Activated T-helper 1 cell treated with anti-CD3 and anti-CD28 coated beads, Interleukin-2, amount 50 U/mL, for 16 hours (primary cell): Measurements from ENCODE around the gene NEB.
"Not testable (repeated sequence)": the region's sequence is repeated elsewhere in the genome, so short reads cannot be mapped to it uniquely, and the experiment has no call there.

Source experiments
- DNase-seq, 2 donors: peaks; one replicate each; pipeline ENCODE4 v3.0.0-alpha.2; 2020; ENCODE audit warnings: low read depth in 1 of 2, low spot score in 1 of 2

The NEB gene

DNA sequence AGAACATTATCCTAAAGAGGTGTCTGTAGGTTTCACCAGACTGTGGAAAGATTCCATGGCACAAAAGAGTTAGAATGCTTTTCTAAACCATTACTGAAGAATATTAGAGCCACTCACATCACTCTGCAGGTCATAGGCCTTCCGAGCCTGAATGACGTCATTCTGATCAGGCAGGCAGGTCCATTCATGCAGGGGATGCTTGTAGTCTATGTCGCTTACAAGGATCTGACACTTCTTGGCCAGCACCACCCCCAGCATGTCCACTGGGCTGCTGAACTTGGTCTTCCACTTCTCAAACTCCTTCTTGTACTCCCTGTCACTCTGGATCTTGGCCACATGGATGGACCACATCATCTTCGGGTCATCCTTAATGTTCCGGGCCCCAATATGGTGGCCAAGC is 120.1 kb downstream of the NEB start:
- no peak for DNase-seq

DNA sequence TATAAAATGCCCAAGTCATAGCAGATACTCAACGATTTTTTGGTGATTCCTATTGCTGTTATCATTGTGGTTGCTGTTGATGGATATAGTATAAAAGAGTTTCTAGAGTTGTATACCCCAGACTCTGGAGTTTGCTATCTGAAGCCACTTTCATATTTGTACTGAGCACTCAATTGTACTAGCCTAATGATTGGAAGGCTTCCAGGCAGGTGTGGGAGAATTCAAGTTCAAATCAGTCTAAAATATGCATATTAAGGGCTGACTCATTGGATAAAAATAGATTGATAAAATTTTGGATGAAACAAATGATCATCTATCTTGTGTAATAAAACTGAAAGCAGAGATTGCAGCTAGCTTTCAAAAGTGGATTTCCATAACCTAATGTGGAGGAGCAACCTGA is 122.9 kb downstream of the NEB start:
- no peak for DNase-seq

DNA sequence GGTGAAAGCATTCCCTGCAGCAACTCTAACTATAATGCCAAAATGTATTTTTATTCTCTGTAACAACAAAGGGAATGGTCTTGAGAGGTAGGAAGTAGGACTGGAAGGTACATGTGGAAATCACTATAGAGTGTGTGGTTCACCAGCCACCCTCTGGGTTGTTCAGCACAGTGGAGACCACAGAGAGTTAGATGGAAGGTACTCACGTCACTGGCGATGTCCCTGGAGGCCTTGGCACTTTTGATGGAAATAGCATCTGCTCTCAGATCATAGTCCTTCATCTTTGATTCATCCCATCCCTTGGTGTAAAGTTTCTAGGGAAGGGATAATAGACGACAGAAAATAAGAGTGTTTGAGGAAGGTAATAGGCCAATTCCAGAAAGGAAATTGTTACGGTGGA is 124.0 kb downstream of the NEB start:
- DNase-seq = no peak

DNA sequence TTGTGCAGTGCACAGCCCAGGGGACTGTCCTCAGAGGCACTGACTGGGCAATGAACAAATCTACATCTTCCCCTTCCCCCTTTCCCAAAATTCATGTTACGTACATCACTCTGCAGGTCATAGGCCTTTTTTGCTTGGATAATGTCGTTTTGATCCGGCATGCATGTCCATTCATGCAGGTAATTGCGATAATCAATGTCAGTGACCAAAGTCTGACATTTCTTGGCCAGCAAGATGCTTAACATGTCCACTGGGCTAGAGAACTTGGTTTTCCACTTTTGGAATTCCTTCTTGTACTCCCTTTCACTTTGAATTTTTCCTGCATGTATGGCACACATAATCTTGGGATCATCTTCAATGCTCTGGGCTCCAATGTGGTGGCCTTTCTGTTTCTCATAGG is 124.6 kb downstream of the NEB start:
- DNase-seq = no peak

DNA sequence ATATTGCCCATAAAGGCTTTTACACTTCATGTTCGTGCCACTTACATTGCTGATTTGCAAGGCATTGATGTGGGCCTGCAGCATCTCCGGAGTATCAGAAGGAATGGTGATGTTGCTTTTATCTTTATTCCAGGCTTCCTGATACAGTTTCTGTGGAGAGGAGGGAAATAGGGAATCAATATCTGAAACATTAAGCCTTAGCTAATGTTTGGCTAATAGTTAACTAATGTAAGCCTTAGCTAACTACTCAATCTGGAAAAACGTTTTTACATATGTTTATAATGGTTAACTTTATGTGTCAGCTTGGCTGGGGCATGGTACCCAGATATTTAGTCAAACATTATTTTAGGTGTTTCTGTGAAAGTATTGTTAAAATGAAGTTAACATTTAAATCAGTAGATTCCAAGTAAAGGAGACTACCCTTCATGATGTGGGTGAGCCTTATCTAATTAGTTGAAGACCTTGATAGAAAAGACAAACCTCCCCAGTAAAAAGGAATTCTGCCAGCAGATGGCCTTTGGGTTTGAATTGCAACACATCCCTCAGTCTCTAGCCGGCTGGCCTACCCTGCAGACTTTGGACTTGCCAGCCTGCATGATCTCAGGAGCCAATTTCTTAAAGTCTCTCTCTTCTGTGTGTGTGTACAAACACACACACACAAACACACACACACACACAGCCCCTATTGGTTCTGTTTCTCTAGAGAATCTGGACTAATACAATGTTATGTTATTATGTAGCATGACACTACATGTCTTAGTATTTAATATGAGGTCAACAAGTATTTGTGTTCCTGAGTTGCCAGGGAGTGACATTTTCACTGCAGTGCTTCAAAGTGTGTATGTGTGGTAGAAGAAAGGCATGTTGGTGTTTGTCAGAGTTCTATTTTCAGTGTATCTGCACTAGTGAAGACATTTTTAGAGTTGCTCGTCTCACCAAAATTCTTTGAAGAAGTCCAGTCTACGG is 126.5 kb downstream of the NEB start:
- DNase-seq = not testable (repeated sequence)

DNA sequence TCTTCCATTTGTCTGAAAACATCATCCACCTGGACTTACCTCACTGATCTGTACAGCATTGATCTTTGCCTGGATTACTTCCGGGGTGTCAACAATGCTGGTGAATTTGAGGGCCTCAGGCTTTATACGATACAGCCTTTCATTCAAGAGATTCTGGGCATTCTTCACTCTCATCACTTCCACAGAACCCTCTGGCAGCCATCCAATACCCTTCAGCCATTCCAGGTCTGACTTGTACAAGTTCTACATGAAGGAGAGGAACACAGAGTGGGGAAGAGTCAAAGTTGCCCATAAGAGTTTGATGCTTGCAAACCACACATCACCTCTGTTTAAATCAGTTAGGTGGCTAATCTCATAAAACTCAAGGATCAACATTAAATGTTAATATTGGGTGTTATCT is 130.7 kb downstream of the NEB start:
- not testable (repeated sequence) for DNase-seq

DNA sequence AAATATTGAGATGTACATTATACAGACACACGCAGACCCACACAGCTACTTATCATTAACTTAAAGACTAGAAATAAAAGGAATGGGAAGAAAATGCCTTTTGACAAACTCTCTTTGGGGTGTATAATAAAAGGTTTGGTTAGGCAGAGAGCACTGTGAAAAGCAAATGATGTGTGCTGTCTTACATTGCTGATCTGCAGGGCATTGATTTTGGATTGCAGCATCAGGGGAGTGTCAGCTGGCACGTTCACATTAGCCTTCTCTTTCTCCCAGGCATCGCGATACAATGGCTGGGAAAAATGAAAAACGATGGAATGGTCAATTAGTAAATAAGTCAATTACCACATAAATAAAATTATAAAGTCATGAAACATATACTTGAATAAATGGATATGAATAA is 131.9 kb downstream of the NEB start:
- not testable (repeated sequence) for DNase-seq

DNA sequence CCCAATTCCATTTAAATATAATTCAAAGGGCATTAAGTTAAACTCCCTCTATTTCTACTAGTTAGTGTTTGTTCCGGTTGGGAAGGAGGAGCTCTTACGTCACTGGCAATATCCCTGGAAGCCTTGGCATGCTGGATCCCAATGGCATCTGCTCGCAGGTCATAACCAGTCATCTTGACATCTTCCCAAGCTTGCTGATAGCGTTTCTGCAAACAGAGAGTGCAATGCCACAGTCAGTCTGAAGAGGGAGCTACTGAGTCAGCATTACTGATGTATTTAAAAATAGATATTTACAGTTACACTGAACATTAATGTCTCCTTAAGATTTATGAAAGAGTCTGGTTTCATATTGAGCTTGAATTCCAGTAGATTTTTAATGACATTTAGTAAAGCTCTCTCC is 132.5 kb downstream of the NEB start:
- DNase-seq = not testable (repeated sequence)

DNA sequence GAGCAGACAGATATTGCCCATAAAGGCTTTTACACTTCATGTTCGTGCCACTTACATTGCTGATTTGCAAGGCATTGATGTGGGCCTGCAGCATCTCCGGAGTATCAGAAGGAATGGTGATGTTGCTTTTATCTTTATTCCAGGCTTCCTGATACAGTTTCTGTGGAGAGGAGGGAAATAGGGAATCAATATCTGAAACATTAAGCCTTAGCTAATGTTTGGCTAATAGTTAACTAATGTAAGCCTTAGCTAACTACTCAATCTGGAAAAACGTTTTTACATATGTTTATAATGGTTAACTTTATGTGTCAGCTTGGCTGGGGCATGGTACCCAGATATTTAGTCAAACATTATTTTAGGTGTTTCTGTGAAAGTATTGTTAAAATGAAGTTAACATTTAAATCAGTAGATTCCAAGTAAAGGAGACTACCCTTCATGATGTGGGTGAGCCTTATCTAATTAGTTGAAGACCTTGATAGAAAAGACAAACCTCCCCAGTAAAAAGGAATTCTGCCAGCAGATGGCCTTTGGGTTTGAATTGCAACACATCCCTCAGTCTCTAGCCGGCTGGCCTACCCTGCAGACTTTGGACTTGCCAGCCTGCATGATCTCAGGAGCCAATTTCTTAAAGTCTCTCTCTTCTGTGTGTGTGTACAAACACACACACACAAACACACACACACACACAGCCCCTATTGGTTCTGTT is 137.2 kb downstream of the NEB start:
- DNase-seq = not testable (repeated sequence)

DNA sequence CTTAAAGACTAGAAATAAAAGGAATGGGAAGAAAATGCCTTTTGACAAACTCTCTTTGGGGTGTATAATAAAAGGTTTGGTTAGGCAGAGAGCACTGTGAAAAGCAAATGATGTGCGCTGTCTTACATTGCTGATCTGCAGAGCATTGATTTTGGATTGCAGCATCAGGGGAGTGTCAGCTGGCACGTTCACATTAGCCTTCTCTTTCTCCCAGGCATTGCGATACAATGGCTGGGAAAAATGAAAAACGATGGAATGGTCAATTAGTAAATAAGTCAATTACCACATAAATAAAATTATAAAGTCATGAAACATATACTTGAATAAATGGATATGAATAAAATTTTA is 142.4 kb downstream of the NEB start:
- not testable (repeated sequence) for DNase-seq

DNA sequence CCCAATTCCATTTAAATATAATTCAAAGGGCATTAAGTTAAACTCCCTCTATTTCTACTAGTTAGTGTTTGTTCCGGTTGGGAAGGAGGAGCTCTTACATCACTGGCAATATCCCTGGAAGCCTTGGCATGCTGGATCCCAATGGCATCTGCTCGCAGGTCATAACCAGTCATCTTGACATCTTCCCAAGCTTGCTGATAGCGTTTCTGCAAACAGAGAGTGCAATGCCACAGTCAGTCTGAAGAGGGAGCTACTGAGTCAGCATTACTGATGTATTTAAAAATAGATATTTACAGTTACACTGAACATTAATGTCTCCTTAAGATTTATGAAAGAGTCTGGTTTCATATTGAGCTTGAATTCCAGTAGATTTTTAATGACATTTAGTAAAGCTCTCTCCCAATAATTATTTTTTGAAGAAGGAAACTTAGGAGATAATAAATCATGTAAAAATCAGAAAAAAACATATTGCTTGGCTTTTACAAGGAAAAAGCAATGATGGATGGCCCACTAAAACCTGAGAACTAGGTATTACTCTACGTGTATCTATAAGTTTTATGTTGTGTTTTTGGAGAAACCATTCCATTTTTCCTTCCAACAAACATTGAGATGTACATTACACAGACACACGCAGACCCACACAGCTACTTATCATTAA is 142.9 kb downstream of the NEB start:
- DNase-seq = not testable (repeated sequence)

DNA sequence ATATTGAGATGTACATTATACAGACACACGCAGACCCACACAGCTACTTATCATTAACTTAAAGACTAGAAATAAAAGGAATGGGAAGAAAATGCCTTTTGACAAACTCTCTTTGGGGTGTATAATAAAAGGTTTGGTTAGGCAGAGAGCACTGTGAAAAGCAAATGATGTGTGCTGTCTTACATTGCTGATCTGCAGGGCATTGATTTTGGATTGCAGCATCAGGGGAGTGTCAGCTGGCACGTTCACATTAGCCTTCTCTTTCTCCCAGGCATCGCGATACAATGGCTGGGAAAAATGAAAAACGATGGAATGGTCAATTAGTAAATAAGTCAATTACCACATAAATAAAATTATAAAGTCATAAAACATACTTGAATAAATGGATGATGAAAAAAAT is 153.0 kb downstream of the NEB start:
- not testable (repeated sequence) for DNase-seq

DNA sequence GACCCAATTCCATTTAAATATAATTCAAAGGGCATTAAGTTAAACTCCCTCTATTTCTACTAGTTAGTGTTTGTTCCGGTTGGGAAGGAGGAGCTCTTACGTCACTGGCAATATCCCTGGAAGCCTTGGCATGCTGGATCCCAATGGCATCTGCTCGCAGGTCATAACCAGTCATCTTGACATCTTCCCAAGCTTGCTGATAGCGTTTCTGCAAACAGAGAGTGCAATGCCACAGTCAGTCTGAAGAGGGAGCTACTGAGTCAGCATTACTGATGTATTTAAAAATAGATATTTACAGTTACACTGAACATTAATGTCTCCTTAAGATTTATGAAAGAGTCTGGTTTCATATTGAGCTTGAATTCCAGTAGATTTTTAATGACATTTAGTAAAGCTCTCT is 153.6 kb downstream of the NEB start:
- not testable (repeated sequence) for DNase-seq

DNA sequence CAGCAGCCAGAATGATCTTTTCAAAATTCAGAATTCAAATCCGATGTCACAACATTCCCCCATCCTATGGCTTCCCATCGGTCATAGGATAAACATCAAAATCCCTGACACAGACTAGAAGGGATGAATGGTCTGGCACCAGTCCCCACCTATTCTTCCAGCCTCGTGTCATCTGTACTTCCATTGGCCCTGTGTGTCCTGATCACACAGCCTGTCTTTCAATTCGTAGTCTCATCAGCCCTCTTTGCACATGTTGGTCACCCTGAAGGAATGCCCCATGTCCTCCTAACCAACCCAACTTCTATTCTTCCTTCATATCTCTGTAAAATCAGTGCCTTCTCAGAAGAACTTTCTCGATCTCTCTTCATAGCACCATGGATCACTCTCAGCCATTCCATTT is 157.2 kb downstream of the NEB start:
- no peak for DNase-seq

DNA sequence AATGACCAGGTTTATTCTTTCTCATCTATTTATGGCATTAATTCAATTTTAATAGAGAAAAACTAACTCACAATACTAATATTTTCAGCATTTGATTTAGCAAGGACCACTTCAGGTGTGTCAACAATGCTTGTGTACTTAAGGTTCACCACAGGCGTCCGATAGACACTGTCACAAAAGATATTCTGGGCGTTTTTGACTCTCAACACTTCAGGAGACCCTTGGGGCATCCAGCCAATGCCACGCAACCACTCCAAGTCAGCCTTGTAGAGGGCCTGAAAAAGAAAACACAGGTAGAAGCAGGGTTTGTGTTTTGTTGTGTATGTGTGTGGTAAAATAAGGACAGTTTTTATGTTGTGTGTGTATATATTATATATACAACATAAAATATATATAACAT is 158.2 kb downstream of the NEB start:
- DNase-seq = no peak

DNA sequence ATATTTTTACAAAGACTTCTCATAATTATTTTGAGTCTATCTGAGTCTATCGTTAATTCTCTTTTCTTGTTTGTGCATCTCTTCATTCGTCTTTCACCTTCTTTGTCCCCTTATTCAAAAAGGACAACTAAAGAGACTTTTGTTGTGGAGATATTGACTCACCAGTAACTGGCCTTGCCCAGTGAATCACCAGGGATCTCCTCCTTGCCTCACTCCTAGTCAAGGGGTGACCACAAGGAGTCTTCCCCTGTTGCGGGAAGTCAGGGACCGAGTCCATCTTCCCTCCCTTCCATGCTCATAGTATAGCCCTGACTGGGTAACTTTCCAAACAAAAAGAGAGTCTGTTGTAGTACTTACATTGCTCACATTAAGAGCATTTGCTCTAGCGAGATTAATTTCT is 158.9 kb downstream of the NEB start:
- DNase-seq = no peak

DNA sequence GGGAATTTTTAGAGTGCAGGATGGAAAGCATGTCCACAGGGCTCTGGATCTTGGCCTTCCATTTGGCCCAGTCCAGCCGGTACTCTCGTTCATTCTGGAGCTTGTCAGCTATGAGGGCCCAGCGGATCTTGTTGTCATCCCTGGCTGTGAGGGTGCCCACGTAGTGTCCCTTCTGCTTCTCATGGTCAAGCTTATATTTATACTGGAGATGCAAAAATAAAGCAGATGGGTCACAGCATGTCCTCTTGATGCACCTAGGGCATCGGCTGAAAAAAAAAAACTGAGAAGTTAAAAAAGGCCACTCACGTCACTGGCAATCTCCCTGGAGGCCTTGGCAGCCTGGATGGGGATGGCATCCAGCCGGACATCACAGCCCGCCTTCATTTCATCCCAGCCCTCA is 164.1 kb downstream of the NEB start:
- DNase-seq = no peak

DNA sequence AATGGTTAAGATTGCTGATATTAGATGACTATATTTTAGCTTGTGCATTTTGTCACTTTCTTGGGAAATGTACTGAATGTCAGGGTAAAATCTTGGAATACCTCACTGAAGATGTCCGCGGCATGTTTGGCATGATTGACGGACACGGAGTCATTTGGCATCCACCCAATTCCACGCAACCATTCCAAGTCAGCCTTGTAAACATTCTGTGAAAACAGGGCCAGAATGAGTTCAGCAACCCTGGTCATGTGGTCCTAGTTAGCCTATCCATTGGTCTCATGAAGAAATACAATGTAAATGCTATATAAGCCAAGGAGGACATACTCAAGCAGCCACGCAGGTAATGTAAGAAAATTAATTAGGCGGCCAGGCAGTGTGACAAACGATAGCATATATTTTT is 165.1 kb downstream of the NEB start:
- no peak for DNase-seq

DNA sequence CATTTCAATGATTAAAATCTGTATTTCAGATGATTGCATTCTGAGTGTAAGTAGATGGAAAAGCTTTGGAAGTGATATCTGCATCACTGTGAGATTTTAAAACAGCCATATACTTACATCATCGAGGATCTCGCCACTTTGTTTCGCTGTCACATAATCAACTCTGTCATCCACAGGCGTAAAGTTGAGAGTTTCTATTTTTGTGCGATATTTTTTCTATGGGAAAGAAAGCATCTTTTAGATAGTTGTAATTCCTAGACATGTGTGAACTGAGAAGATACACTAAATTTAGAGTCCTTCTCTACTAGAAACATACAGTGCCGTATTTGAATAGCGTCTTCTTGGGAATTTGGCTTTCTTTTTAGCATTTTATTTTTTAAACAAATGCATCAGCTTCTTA is 165.8 kb downstream of the NEB start:
- DNase-seq = no peak

DNA sequence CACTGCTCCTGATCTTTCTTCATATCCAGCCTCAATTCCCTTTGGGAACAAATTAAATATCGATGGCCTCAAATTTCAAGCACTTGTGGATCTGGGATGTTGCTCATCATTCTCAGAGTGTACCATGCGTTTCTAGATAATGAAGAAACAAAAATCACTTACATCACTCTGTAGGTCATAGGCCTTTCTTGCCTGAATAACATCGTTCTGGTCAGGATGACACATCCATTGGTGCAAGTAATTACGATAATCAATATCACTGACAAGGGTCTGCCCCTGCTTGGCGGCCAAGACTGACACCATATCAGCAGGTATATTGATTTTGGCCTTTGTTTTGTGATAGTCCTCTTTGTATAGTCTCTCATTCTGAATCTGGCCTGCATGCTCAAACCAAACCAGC is 167.3 kb downstream of the NEB start:
- DNase-seq = no peak

DNA sequence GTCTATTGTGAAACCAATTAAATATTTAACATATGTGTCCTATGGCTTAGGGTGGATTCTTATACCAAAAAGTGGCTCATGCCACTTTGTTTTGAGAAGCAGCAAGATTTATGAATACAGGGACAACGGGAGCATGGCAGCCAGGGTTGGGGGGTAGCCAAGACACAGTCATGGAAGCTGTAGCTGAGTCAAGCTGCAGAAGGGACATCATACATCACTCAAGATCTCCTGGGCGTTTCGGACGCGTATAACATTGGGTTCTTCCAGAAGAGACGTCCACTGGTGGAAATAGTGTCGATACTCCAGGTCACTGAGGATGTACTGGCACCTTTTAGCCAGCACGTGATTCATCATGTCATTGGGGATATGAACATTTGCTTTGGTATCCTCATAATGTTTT is 171.9 kb downstream of the NEB start:
- DNase-seq = no peak

DNA sequence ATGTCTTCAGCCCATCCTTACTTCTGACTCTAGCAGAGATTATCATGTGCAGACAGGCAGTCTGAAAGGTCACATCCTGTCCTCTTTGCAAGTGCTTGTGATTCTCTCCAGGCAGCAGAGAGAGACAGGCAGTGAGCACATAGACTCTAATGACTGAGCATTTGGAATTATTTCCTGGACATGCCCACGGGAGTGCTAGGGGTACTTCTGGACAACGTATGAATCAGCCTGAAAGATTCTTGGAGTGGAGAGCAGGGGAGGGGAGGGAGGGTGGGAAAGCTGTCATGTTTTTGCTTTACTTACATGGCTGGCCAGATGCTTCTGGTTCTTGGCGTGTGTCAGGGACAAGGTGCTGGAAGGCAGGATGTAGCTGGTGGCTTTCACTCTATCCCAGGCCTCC is 174.0 kb downstream of the NEB start:
- no peak for DNase-seq
